HepG2 (cell line): Measurements from ENCODE around the gene PKD2L1. TPM values are rescaled to one million over a fixed set of nuclear protein-coding genes. Genes with fewer than 3 reads are reported as not detected.

Experiments
- ATAC-seq: fragments of 200-7000 bp; cut with Tn5 transposase; 3 replicates; pipeline ENCODE4 v1.9.1; 2020; ENCODE audit warnings: mild to moderate bottlenecking, moderate library complexity
- BruUV-seq: library from RNA; stranded (reverse); fragments of 400-500 nt; replicated peaks from 2 replicates; lab custom pipeline; 2021; lab: Mats Ljungman, UMichigan
- CTCF ChIA-PET: fragments of 300-600 bp; formaldehyde crosslinking; extraction: SDS; loops from one replicate; lab custom pipeline; 2021; ENCODE audit warnings: low total read pairs, inconsistent platforms, low intra/inter-chr PET ratio; lab: Yijun Ruan, JAX
- POLR2A ChIA-PET: fragments of 350-600 bp; sonication (Branson Sonifier 250); formaldehyde crosslinking; loops from one replicate; lab custom pipeline; 2020; ENCODE audit warnings: antibody characterized with exemption, inconsistent platforms; lab: Yijun Ruan, JAX
- DNase-seq: peaks from one replicate; pipeline ENCODE4 v3.0.0-alpha.2; 2015; ENCODE audit warnings: low spot score
- FAIRE-seq: peaks from 3 replicates; lab custom pipeline; 2011; peaks lifted over from hg19 to GRCh38; lab: Jason Lieb, UNC
- H2AFZ ChIP-seq: one replicate; pipeline ENCODE4 v1.6.1; 2011; ENCODE audit warnings: low read length, inconsistent platforms
- H3K27ac ChIP-seq: fragments of 300-600 bp; 3 replicates; pipeline ENCODE4 v1.8.0; 2011; ENCODE audit warnings: mixed run types, mild to moderate bottlenecking, mixed read lengths, low read length, inconsistent platforms; ENCODE audit not compliant: insufficient read depth; ENCODE audit errors: extremely low read length
- H3K27me3 ChIP-seq, 2 experiments: fragments of 200-600 bp in 1 of 2; 2 replicates in 1 of 2; 3 replicates in 1 of 2; pipeline versions ENCODE4 v1.6.0 to v1.8.0; 2011; ENCODE audit warnings: low read length in 2 of 2, mild to moderate bottlenecking in 2 of 2, moderate library complexity in 2 of 2, inconsistent platforms in 1 of 2; ENCODE audit not compliant: insufficient read depth in 2 of 2, control insufficient read depth in 1 of 2
- H3K36me3 ChIP-seq, 2 experiments: fragments of 200-600 bp in 1 of 2; replicated peaks in 1 of 2; 2 replicates in 1 of 2; 3 replicates in 1 of 2; pipeline versions ENCODE4 v1.5.1 to v1.8.0; 2011; ENCODE audit warnings: low read length in 2 of 2, inconsistent platforms in 1 of 2; ENCODE audit not compliant: insufficient read depth in 2 of 2, control insufficient read depth in 1 of 2
- H3K4me1 ChIP-seq: 2 replicates; pipeline ENCODE4 v1.5.1; 2012; ENCODE audit warnings: low read length, inconsistent platforms; ENCODE audit not compliant: insufficient read depth
- H3K4me2 ChIP-seq: 2 replicates; pipeline ENCODE4 v1.6.0; 2011; ENCODE audit warnings: low read depth, low read length, inconsistent platforms
- H3K4me3 ChIP-seq, 3 experiments: fragments of 200-600 bp in 1 of 3; sonication (generic), shearing (Covaris generic) in 1 of 3; replicated peaks in 1 of 3; 2 replicates each; pipeline ENCODE4 v1.5.1; 2011 to 2016; ENCODE audit warnings: low read length in 3 of 3, inconsistent platforms in 2 of 3, low read depth in 2 of 3, mild to moderate bottlenecking in 2 of 3, control low read depth in 1 of 3, mixed read lengths in 1 of 3; ENCODE audit not compliant: insufficient read depth in 1 of 3
- H3K79me2 ChIP-seq: one replicate; pipeline ENCODE4 v1.6.1; 2011; ENCODE audit warnings: low read length, inconsistent platforms; ENCODE audit not compliant: insufficient read depth
- H3K9ac ChIP-seq: 2 replicates; pipeline ENCODE4 v1.6.0; 2011; ENCODE audit warnings: mild to moderate bottlenecking, low read depth, low read length, inconsistent platforms; ENCODE audit not compliant: insufficient read depth
- H3K9me3 ChIP-seq: 2 replicates; pipeline ENCODE4 v1.5.1; 2012; ENCODE audit warnings: mild to moderate bottlenecking, low read length
- H4K20me1 ChIP-seq: 2 replicates; pipeline ENCODE4 v1.6.0; 2011; ENCODE audit warnings: inconsistent platforms, mild to moderate bottlenecking, low read length, moderate library complexity; ENCODE audit not compliant: insufficient read depth
- CBX5 ChIP-seq: sonication (generic); formaldehyde crosslinking; IDR thresholded peaks from 2 replicates; pipeline ENCODE4 v1.4.0; 2020; ENCODE audit warnings: missing genetic modification reagents, borderline replicate concordance
- CENPX ChIP-seq: sonication (generic); formaldehyde crosslinking; IDR thresholded peaks from 2 replicates; pipeline ENCODE4 v1.9.0; 2021; ENCODE audit warnings: mild to moderate bottlenecking, missing genetic modification reagents, moderate library complexity
- KMT2A ChIP-seq: sonication (generic); formaldehyde crosslinking; IDR thresholded peaks from 2 replicates; pipeline ENCODE4 v1.4.0; 2020; ENCODE audit warnings: missing genetic modification reagents
- PHF5A ChIP-seq: IDR thresholded peaks from one replicate; pipeline ENCODE4 v1.6.1; 2018; ENCODE audit warnings: low read depth, missing genetic modification reagents; ENCODE audit not compliant: unreplicated experiment
- RARA ChIP-seq: IDR thresholded peaks from 2 replicates; pipeline ENCODE4 v1.6.1; 2016; ENCODE audit warnings: missing genetic modification reagents, missing compliant biosample characterization
- SPEN ChIP-seq: sonication (generic); formaldehyde crosslinking; IDR thresholded peaks from 2 replicates; pipeline ENCODE4 v1.5.1; 2020; ENCODE audit warnings: low read depth, mild to moderate bottlenecking, missing genetic modification reagents
- SRF ChIP-seq: IDR thresholded peaks from 2 replicates; pipeline ENCODE4 v1.6.1; 2011; ENCODE audit warnings: mild to moderate bottlenecking, low read depth, low read length, moderate library complexity
- STAT6 ChIP-seq: sonication (generic); formaldehyde crosslinking; IDR thresholded peaks from 2 replicates; pipeline ENCODE4 v1.4.0; 2020; ENCODE audit warnings: missing genetic modification reagents, mild to moderate bottlenecking, borderline replicate concordance
- TBL1XR1 ChIP-seq: fragments of 150-350 bp; IDR thresholded peaks from 2 replicates; pipeline ENCODE4 v1.6.1; 2014; ENCODE audit warnings: borderline replicate concordance, low read length; ENCODE audit not compliant: partially characterized antibody
- ZBTB38 ChIP-seq: sonication (generic); formaldehyde crosslinking; IDR thresholded peaks from 2 replicates; pipeline ENCODE4 v1.5.1; 2020; ENCODE audit warnings: mild to moderate bottlenecking, missing genetic modification reagents
- ZNF30 ChIP-seq: sonication (generic); formaldehyde crosslinking; IDR thresholded peaks from 2 replicates; pipeline ENCODE4 v1.5.0; 2020; ENCODE audit warnings: mild to moderate bottlenecking, missing genetic modification reagents
- ZNF33A ChIP-seq: sonication (generic); formaldehyde crosslinking; IDR thresholded peaks from 2 replicates; pipeline ENCODE4 v1.5.1; 2020; ENCODE audit warnings: missing genetic modification reagents, mild to moderate bottlenecking, moderate library complexity, borderline replicate concordance
- ZNF687 ChIP-seq: sonication (generic); formaldehyde crosslinking; IDR thresholded peaks from 2 replicates; pipeline ENCODE4 v1.5.1; 2020; ENCODE audit warnings: mild to moderate bottlenecking, missing genetic modification reagents, moderate library complexity
- ZNF704 ChIP-seq: sonication (generic); formaldehyde crosslinking; IDR thresholded peaks from 2 replicates; pipeline ENCODE4 v1.8.1; 2023; ENCODE audit warnings: mild to moderate bottlenecking, inconsistent platforms, moderate library complexity, missing genetic modification reagents, borderline replicate concordance
- WGBS: methylation state at CpG from one replicate; pipeline ENCODE4 v1.1.6; 2017; ENCODE audit warnings: low lambda C conversion rate; 5-methylcytosine and 5-hydroxymethylcytosine counted together
- in situ Hi-C: cut with HindIII; loops from 2 replicates; pipeline ENCODE4 v1.10.0; 2017; ENCODE audit warnings: low pct_unique_long_range_greater_than_20kb; ENCODE audit not compliant: extremely low pct_ligation_motif_present
- intact Hi-C: fragments of 100-400 bp; cut with micrococcal nuclease; formaldehyde crosslinking; loops from one replicate; pipeline ENCODE4 v1.10.0; 2022; ENCODE audit not compliant: unreplicated experiment
- polyA plus RNA-seq, 8 experiments: library from polyadenylated mRNA; depleted of rRNA in 3 of 8; stranded (reverse) in 7 of 8; unstranded in 1 of 8; fragments of >200 nt; fragmentation: Illumina TruSeq in 4 of 8; extraction: Trizol in 4 of 8; gene quantifications; 2 replicates each; pipeline versions ENCODE4 v1.2.1 to v1.2.3, GENCODE V29; 2011 to 2016; ENCODE audit warnings: low read depth in 4 of 8, missing spikeins in 1 of 8, mixed read lengths in 1 of 8; ENCODE audit not compliant: insufficient read depth in 1 of 8
- total RNA-seq, 5 experiments: library from RNA; depleted of rRNA; stranded (reverse); fragments of >200 nt; fragmentation: Illumina TruSeq; extraction: Trizol; gene quantifications; 2 replicates each; pipeline ENCODE4 v1.2.3, GENCODE V29; 2016; ENCODE audit warnings: low read depth in 1 of 5
- TF ChIP-seq, protein P1 (sequence below): sonication (generic); formaldehyde crosslinking; IDR thresholded peaks from 2 replicates; pipeline ENCODE4 v1.4.0; 2020; ENCODE audit warnings: missing genetic modification reagents

PKD2L1 gene
- total and polyA plus RNA-seq, 2 of the 13 experiments (the other 11 are each of a cell fraction or from before 2014, with no cell fraction given) = 0.07 to 0.15 TPM

- ChIA-PET POLR2A (no interaction called here), CTCF (no interaction called here)
- Histone ChIP-seq H3K27me3 (no peaks in the 10 kb centered on the region; a peak in 1 of 5 replicates), H3K36me3 (no peaks in the 10 kb centered on the region), H3K79me2 (peaks cover 17% of the 10 kb centered on the region), H2AFZ (no peak overlapping the region), H3K4me3 (no peak overlapping the region), H3K27ac (no peak overlapping the region), H3K9me3 (no peaks in the 10 kb centered on the region), H3K9ac (no peak overlapping the region), H3K4me1 (peaks cover 74% of the 10 kb centered on the region), H3K4me2 (peak overlapping the region; percentile 50), H4K20me1 (no peaks in the 10 kb centered on the region)
- no peak for FAIRE-seq
- 38% methylated on average over 2 of the region's 2 CpGs for WGBS
- no peak for DNase-seq
- intact Hi-C loops = no loop called here
- BruUV-seq = no TSS peak
- ATAC-seq = no peak
- in situ Hi-C loops = no loop called here
- TF ChIP-seq ZBTB38 (no peak), ZNF704 (no peak), SPEN (no peak), PHF5A (no peak), SRF (no peak), CBX5 (CRISPR knock-in tag) (no peak), ZNF33A (CRISPR knock-in tag) (no peak), ZNF30 (CRISPR knock-in tag) (no peak), TBL1XR1 (no peak), ZNF687 (CRISPR knock-in tag) (no peak), KMT2A (CRISPR knock-in tag) (no peak), STAT6 (CRISPR knock-in tag) (no peak), RARA (no peak), CENPX (CRISPR knock-in tag) (no peak)
- TF ChIP-seq, protein P1, sequence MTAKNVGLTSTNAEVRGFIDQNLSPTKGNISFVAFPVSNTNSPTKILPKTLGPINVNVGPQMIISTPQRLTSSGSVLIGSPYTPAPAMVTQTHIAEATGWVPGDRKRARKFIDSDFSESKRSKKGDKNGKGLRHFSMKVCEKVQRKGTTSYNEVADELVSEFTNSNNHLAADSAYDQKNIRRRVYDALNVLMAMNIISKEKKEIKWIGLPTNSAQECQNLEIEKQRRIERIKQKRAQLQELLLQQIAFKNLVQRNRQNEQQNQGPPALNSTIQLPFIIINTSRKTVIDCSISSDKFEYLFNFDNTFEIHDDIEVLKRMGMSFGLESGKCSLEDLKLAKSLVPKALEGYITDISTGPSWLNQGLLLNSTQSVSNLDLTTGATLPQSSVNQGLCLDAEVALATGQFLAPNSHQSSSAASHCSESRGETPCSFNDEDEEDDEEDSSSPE = no peak
Observed at GRCh38 chr10:100289641-100290040, 40.4 kb downstream of the PKD2L1 start.
